Measurements from ENCODE around the gene WDR55.

DNA sequence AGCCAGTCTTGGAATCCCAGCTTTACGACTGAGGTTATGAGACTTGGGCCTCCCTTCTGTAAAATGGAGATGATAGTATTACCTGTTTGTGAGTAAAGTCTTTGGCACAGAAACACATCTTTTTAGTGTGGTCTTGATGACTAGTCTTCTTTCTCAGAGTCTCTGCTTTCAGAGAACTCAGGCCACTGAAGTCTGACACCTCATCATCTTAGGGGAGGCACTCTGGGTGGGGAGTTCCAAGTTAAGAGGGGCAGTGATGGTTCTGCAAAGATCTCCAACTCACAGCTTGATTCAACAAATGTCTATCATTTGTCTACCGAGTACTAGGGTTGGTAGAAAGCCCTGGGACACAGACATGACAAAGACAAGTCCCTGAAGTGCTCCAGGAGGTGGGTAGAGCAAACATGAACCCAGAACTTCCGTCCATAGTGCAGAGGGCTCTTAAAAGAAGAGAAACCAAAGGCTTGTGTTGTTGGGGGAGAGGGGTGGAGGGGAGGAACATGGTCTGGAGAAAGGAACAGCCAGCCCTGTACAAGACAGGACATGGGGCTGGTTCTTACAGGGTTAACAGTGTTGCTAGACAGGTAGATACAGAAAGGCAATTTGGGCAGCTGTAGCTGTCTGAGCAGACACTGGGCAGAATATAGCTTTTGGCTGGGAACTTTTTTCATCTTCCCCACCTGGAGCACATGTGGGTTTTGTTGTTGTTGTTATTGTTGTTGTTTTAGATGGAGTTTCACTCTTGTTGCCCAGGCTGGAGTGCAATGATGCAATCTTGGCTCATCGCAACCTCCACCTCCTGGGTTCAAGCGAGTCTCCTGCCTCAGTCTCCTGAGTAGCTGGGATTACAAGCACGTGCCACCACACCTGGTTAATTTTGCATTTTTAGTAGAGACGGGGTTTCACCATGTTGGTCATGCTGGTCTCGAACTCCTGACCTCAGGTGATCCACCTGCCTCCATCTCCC, 29.1 kb upstream of the WDR55 start:
- TF ChIP-seq, protein P1, sequence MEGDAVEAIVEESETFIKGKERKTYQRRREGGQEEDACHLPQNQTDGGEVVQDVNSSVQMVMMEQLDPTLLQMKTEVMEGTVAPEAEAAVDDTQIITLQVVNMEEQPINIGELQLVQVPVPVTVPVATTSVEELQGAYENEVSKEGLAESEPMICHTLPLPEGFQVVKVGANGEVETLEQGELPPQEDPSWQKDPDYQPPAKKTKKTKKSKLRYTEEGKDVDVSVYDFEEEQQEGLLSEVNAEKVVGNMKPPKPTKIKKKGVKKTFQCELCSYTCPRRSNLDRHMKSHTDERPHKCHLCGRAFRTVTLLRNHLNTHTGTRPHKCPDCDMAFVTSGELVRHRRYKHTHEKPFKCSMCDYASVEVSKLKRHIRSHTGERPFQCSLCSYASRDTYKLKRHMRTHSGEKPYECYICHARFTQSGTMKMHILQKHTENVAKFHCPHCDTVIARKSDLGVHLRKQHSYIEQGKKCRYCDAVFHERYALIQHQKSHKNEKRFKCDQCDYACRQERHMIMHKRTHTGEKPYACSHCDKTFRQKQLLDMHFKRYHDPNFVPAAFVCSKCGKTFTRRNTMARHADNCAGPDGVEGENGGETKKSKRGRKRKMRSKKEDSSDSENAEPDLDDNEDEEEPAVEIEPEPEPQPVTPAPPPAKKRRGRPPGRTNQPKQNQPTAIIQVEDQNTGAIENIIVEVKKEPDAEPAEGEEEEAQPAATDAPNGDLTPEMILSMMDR (IDR thresholded peaks at IDR 0.05): no peak
- TF ChIP-seq POLR2A (IDR thresholded peaks at IDR 0.05): no peak
